Vagina (tissue), 2 donors: ENCODE measurements around the gene RIPK1.
"Not testable (repeated sequence)": the region's sequence is repeated elsewhere in the genome, so short reads cannot be mapped to it uniquely, and the experiment has no call there.

Source experiments
- CTCF ChIP-seq, 3 experiments: fragments of 450-650 bp in 2 of 3; fragments of 200-600 bp in 1 of 3; sonication (generic) in 1 of 3; IDR thresholded peaks; one replicate each; pipeline ENCODE4 v1.5.1; 2017 to 2019; ENCODE audit warnings: antibody characterized with exemption in 3 of 3, mild to moderate bottlenecking in 2 of 3, moderate library complexity in 2 of 3
- POLR2A ChIP-seq, 2 donors: fragments of 450-650 bp; IDR thresholded peaks; one replicate each; pipeline ENCODE4 v1.6.1; 2017; ENCODE audit warnings: antibody characterized with exemption in 2 of 2, mild to moderate bottlenecking in 2 of 2, moderate library complexity in 2 of 2
- POLR2AphosphoS5 ChIP-seq, 2 donors: sonication (generic); formaldehyde crosslinking; IDR thresholded peaks; one replicate each; pipeline ENCODE4 v1.9.0; 2017; ENCODE audit warnings: antibody characterized with exemption in 2 of 2, mild to moderate bottlenecking in 2 of 2, low read depth in 1 of 2; ENCODE audit not compliant: insufficient read depth in 1 of 2

GRCh38 chr6:3055158-3055499 is 13.2 kb upstream of the RIPK1 start:
- TF ChIP-seq POLR2A (IDR thresholded peaks at IDR 0.05); CTCF (IDR thresholded peaks at IDR 0.05); POLR2AphosphoS5 (IDR thresholded peaks at IDR 0.05; ENCODE audit: insufficient read depth in 1 of 2, low read depth in 1 of 2): not testable (repeated sequence)
